Measurements from ENCODE around the gene ADSS2. TPM values are rescaled to one million over a fixed set of nuclear protein-coding genes. Genes with fewer than 3 reads are reported as not detected.

ADSS2 gene
- total RNA-seq, 4 donors from 2014 or later = 8.0 to 18.4 (median 9.9) TPM

- TF ChIP-seq CTCF (IDR thresholded peaks at IDR 0.05 in 4 of 5, conservative IDR thresholded peaks at IDR 0.05 in 1 of 5) = no peak
- TF ChIP-seq POLR2A (IDR thresholded peaks at IDR 0.05) = no peak
- in situ Hi-C loops (cut with MboI; ENCODE audit: low sequenced_read_pairs in 4 of 4) = loop anchor here in 2 of 4 donors (10.0 to 25.0 kb wide), 3 partner anchors 196 to 554 kb away; partner anchors contain the start of gene DESI2 (in 2 of the 2)
These were observed 7.1 kb upstream of the ADSS2 start for GRCh38 chr1:244458781-244459180.

GRCh38 chr1:244456586-244456985 is 4.9 kb upstream of the ADSS2 start:
- Histone ChIP-seq H3K9me3 (no peaks in the 10 kb centered on the region), H3K4me3 (no peak overlapping the region), H3K27ac (no peak overlapping the region), H3K36me3 (no peaks in the 10 kb centered on the region), H3K27me3 (no peaks in the 10 kb centered on the region), H3K4me1 (peaks cover 11% of the 10 kb centered on the region in 2 donors)
- intact Hi-C loops (cut with DNase I; ENCODE audit: low total_unique reads) = loop anchor here (10.0 kb wide), 1 partner anchor 378 kb away; the partner anchor contains the start of gene COX20
- in situ Hi-C loops (cut with MboI; ENCODE audit: low sequenced_read_pairs in 4 of 4) = loop anchor here in 2 of 4 donors (10.0 to 25.0 kb wide), 3 partner anchors 198 to 556 kb away; partner anchors contain the start of gene DESI2 (in 2 of the 2)
- TF ChIP-seq POLR2A (IDR thresholded peaks at IDR 0.05) (no peak), CTCF (IDR thresholded peaks at IDR 0.05 in 4 of 5, conservative IDR thresholded peaks at IDR 0.05 in 1 of 5) (no peak)
- no peak for DNase-seq
- ATAC-seq = no peak

More at GRCh38 chr1:244458781-244459180, 7.1 kb upstream of the ADSS2 start:
- Histone ChIP-seq H3K4me1 (peaks cover 4 to 6% of the 10 kb centered on the region in 2 donors), H3K27ac (no peak overlapping the region), H3K36me3 (no peaks in the 10 kb centered on the region), H3K27me3 (no peaks in the 10 kb centered on the region), H3K9me3 (no peaks in the 10 kb centered on the region), H3K4me3 (no peak overlapping the region)
- no peak for ATAC-seq
- DNase-seq = no peak
- intact Hi-C loops (cut with DNase I; ENCODE audit: low total_unique reads) = loop anchor here (10.0 kb wide), 1 partner anchor 376 kb away; the partner anchor contains the start of gene COX20

- Histone ChIP-seq H3K36me3 (no peaks in the 10 kb centered on the region), H3K4me1 (peaks cover 18 to 19% of the 10 kb centered on the region in 2 donors), H3K4me3 (no peak overlapping the region), H3K9me3 (no peaks in the 10 kb centered on the region), H3K27me3 (no peaks in the 10 kb centered on the region), H3K27ac (no peak overlapping the region)
- intact Hi-C loops (cut with DNase I; ENCODE audit: low total_unique reads) (loop anchor here (5.0 to 10.0 kb wide), 2 partner anchors 380 to 407 kb away; partner anchors contain the start of gene COX20), in situ Hi-C loops (cut with MboI; ENCODE audit: low sequenced_read_pairs in 4 of 4) (loop anchor here in 3 of 4 donors (5.0 to 25.0 kb wide), 4 partner anchors 193 to 558 kb away; partner anchors contain the start of gene DESI2 (in 2 of the 3))
- TF ChIP-seq CTCF (IDR thresholded peaks at IDR 0.05 in 4 of 5, conservative IDR thresholded peaks at IDR 0.05 in 1 of 5) = no peak
- ATAC-seq = no peak
- no peak for DNase-seq
These were observed 2.7 kb upstream of the ADSS2 start for GRCh38 chr1:244454412-244454811.

- TF ChIP-seq POLR2A (IDR thresholded peaks at IDR 0.05) (no peak), CTCF (IDR thresholded peaks at IDR 0.05 in 4 of 5, conservative IDR thresholded peaks at IDR 0.05 in 1 of 5) (peak in 4 of 5 experiments; percentile 29 to 53 (median 46))
- Histone ChIP-seq H3K4me3 (peak overlapping the region; percentile 89 to 99 (median 94)), H3K27ac (peak overlapping the region; percentile 96 to 99 (median 98)), H3K27me3 (no peaks in the 10 kb centered on the region), H3K4me1 (peaks cover 28% of the 10 kb centered on the region in 2 donors), H3K36me3 (no peaks in the 10 kb centered on the region), H3K9me3 (no peaks in the 10 kb centered on the region)
- DNase-seq = peak; percentile 99
- intact Hi-C loops (cut with DNase I; ENCODE audit: low total_unique reads) = loop anchor here (1.0 to 10.0 kb wide), 5 partner anchors 200 to 1197 kb away; partner anchors contain the start of genes CEP170, COX20 and HNRNPU
- peak; percentile 92 to 94 for ATAC-seq
- in situ Hi-C loops (cut with MboI; ENCODE audit: low sequenced_read_pairs in 4 of 4) = loop anchor here in 3 of 4 donors (5.0 to 25.0 kb wide), 4 partner anchors 195 to 560 kb away; partner anchors contain the start of gene DESI2 (in 2 of the 3)
These were observed 464 bp upstream of the ADSS2 start for GRCh38 chr1:244451951-244452795.
